DOHH2 (cell line): ENCODE measurements around the gene CHTF8.
"Not testable (repeated sequence)": the region's sequence is repeated elsewhere in the genome, so short reads cannot be mapped to it uniquely, and the experiment has no call there.

Experiments used
- CTCF ChIP-seq: fragments of 200-600 bp; sonication (generic); IDR thresholded peaks from one replicate; pipeline ENCODE4 v1.5.1; 2014; ENCODE audit warnings: antibody characterized with exemption, mild to moderate bottlenecking, low read depth, low read length; ENCODE audit not compliant: poor library complexity, severe bottlenecking
- EZH2phosphoT487 ChIP-seq: fragments of 200-600 bp; sonication (generic); IDR thresholded peaks from 2 replicates; pipeline ENCODE4 v1.6.1; 2017; ENCODE audit warnings: borderline replicate concordance, mild to moderate bottlenecking, antibody characterized with exemption, low read length, moderate library complexity, mixed read lengths

- not testable (repeated sequence) for TF ChIP-seq EZH2phosphoT487, CTCF
These were observed 8.0 kb downstream of the CHTF8 start for GRCh38 chr16:69124406-69124805.
